H9 (cell line): ENCODE data around the gene TTC28. TPM values are rescaled to one million over a fixed set of nuclear protein-coding genes. Genes with fewer than 3 reads are reported as not detected.

Source experiments
- DNase-seq: peaks from one replicate; pipeline ENCODE4 v3.0.0-alpha.2; 2017
- H2AFZ ChIP-seq: one replicate; pipeline ENCODE4 v1.6.1; 2013; ENCODE audit warnings: mild to moderate bottlenecking, low read length, control low read depth, moderate library complexity
- H2AK5ac ChIP-seq: 2 replicates; pipeline ENCODE4 v1.6.1; 2013; ENCODE audit warnings: low read length, control low read depth, mixed read lengths; ENCODE audit not compliant: insufficient read length
- H2BK120ac ChIP-seq: one replicate; pipeline ENCODE4 v1.6.1; 2013; ENCODE audit warnings: low read depth, mild to moderate bottlenecking, low read length, control low read depth, inconsistent platforms; ENCODE audit not compliant: poor library complexity, severe bottlenecking
- H2BK12ac ChIP-seq: 2 replicates; pipeline ENCODE4 v1.6.1; 2013; ENCODE audit warnings: low read length, control low read depth, mixed read lengths, low read depth; ENCODE audit not compliant: insufficient read length
- H2BK15ac ChIP-seq: 2 replicates; pipeline ENCODE4 v1.6.1; 2013; ENCODE audit warnings: low read depth, low read length, control low read depth
- H2BK20ac ChIP-seq: one replicate; pipeline ENCODE4 v1.6.1; 2013; ENCODE audit warnings: low read depth, mild to moderate bottlenecking, low read length, control low read depth, inconsistent platforms; ENCODE audit not compliant: poor library complexity, severe bottlenecking
- H2BK5ac ChIP-seq: 2 replicates; pipeline ENCODE4 v1.6.1; 2013; ENCODE audit warnings: low read length, control low read depth, mixed read lengths; ENCODE audit not compliant: insufficient read length
- H3K14ac ChIP-seq: 2 replicates; pipeline ENCODE4 v1.6.1; 2013; ENCODE audit warnings: low read length, control low read depth; ENCODE audit not compliant: insufficient read depth
- H3K18ac ChIP-seq: 2 replicates; pipeline ENCODE4 v1.6.1; 2013; ENCODE audit warnings: low read depth, mild to moderate bottlenecking, mixed read lengths, low read length, control low read depth; ENCODE audit not compliant: insufficient read length
- H3K23ac ChIP-seq: 2 replicates; pipeline ENCODE4 v1.6.1; 2013; ENCODE audit warnings: low read length, control low read depth, mixed read lengths, low read depth; ENCODE audit not compliant: insufficient read length
- H3K23me2 ChIP-seq: 2 replicates; pipeline ENCODE4 v1.6.1; 2013; ENCODE audit warnings: low read depth, mild to moderate bottlenecking, mixed read lengths, low read length, control low read depth; ENCODE audit not compliant: insufficient read length, poor library complexity, severe bottlenecking
- H3K27ac ChIP-seq: 2 replicates; pipeline ENCODE4 v1.5.1; 2013; ENCODE audit warnings: low read length, control low read depth, mixed read lengths, low read depth; ENCODE audit not compliant: insufficient read length
- H3K27me3 ChIP-seq: 2 replicates; pipeline ENCODE4 v1.6.1; 2013; ENCODE audit warnings: low read length, control low read depth, inconsistent platforms; ENCODE audit not compliant: insufficient read depth
- H3K4ac ChIP-seq: 2 replicates; pipeline ENCODE4 v1.6.1; 2013; ENCODE audit warnings: low read depth, mild to moderate bottlenecking, control low read depth, inconsistent platforms, low read length, moderate library complexity
- H3K4me1 ChIP-seq: 2 replicates; pipeline ENCODE4 v1.6.1; 2013; ENCODE audit warnings: low read length, control low read depth, inconsistent platforms; ENCODE audit not compliant: insufficient read depth
- H3K4me2 ChIP-seq: 2 replicates; pipeline ENCODE4 v1.6.1; 2013; ENCODE audit warnings: low read length, control low read depth, mixed read lengths; ENCODE audit not compliant: insufficient read length, insufficient read depth
- H3K56ac ChIP-seq: 2 replicates; pipeline ENCODE4 v1.6.1; 2013; ENCODE audit warnings: low read depth, mild to moderate bottlenecking, mixed read lengths, low read length, control low read depth; ENCODE audit not compliant: insufficient read length
- H3K79me1 ChIP-seq: 2 replicates; pipeline ENCODE4 v1.6.1; 2013; ENCODE audit warnings: low read depth, mild to moderate bottlenecking, moderate library complexity, low read length, control low read depth, inconsistent platforms; ENCODE audit not compliant: insufficient read depth, poor library complexity, severe bottlenecking
- H3K79me2 ChIP-seq: 2 replicates; pipeline ENCODE4 v1.6.1; 2013; ENCODE audit warnings: low read length, control low read depth, inconsistent platforms; ENCODE audit not compliant: insufficient read depth
- H3K9ac ChIP-seq: 2 replicates; pipeline ENCODE4 v1.6.1; 2013; ENCODE audit warnings: low read length, control low read depth, mixed read lengths; ENCODE audit not compliant: insufficient read length; ENCODE audit errors: extremely low read depth
- H3K9me3 ChIP-seq: one replicate; pipeline ENCODE4 v1.6.1; 2013; ENCODE audit warnings: low read depth, low read length, inconsistent platforms; ENCODE audit not compliant: control insufficient read depth
- H3T11ph ChIP-seq: one replicate; pipeline ENCODE4 v1.6.1; 2013; ENCODE audit warnings: mild to moderate bottlenecking, low read length, control low read depth, inconsistent platforms
- H4K20me1 ChIP-seq: one replicate; pipeline ENCODE4 v1.6.1; 2013; ENCODE audit not compliant: control insufficient read depth, insufficient read length, insufficient read depth
- H4K5ac ChIP-seq: 2 replicates; pipeline ENCODE4 v1.6.1; 2013; ENCODE audit warnings: low read depth, mild to moderate bottlenecking, mixed read lengths, low read length, control low read depth; ENCODE audit not compliant: insufficient read length
- H4K8ac ChIP-seq: replicated peaks from 2 replicates; pipeline ENCODE4 v1.6.1; 2013; ENCODE audit warnings: low read length, control low read depth, mixed read lengths, low read depth; ENCODE audit not compliant: insufficient read length
- H4K91ac ChIP-seq: 2 replicates; pipeline ENCODE4 v1.6.1; 2013; ENCODE audit warnings: low read depth, mild to moderate bottlenecking, moderate library complexity, mixed read lengths, low read length, control low read depth; ENCODE audit not compliant: insufficient read length
- H3K27ac Mint-ChIP-seq, 3 experiments: 2 replicates in 2 of 3; 3 replicates in 1 of 3; pipeline ENCODE4 v1.8.0; 2020 to 2021; ENCODE audit warnings: mixed read lengths in 3 of 3, mild to moderate bottlenecking in 1 of 3, moderate library complexity in 1 of 3
- H3K27me3 Mint-ChIP-seq: 2 replicates; pipeline ENCODE4 v1.8.0; 2021; ENCODE audit warnings: low read depth, mild to moderate bottlenecking, moderate library complexity, mixed read lengths
- H3K36me3 Mint-ChIP-seq, 3 experiments: 2 replicates in 2 of 3; 3 replicates in 1 of 3; pipeline ENCODE4 v1.8.0; 2020 to 2021; ENCODE audit warnings: low read depth in 3 of 3, mixed read lengths in 3 of 3; ENCODE audit not compliant: insufficient read depth in 1 of 3
- H3K4me1 Mint-ChIP-seq, 2 experiments: 2 replicates each; pipeline ENCODE4 v1.8.0; 2020; ENCODE audit warnings: mixed read lengths in 2 of 2
- H3K4me3 Mint-ChIP-seq, 2 experiments: 2 replicates in 1 of 2; 3 replicates in 1 of 2; pipeline ENCODE4 v1.8.0; 2020 to 2021; ENCODE audit warnings: mild to moderate bottlenecking in 2 of 2, mixed read lengths in 2 of 2, moderate library complexity in 1 of 2
- H3K9me3 Mint-ChIP-seq, 2 experiments: 2 replicates in 1 of 2; 3 replicates in 1 of 2; pipeline ENCODE4 v1.8.0; 2020; ENCODE audit warnings: mild to moderate bottlenecking in 2 of 2, mixed read lengths in 2 of 2, moderate library complexity in 1 of 2
- WGBS: extraction: QIAGEN DNeasy Blood & Tissue Kit; methylation state at CpG from one replicate; pipeline ENCODE4 v1.1.7; 2013; ENCODE audit warnings: missing lambda C conversion rate, low lambda C conversion rate, mixed read lengths; ENCODE audit not compliant: insufficient read length; ENCODE audit errors: extremely low coverage; 5-methylcytosine and 5-hydroxymethylcytosine counted together
- total RNA-seq: library from RNA; stranded (reverse); gene quantifications from 2 replicates; pipeline ENCODE4 v1.2.1, GENCODE V29; 2021
- TF ChIP-seq, protein P1 (sequence below): fragments of 200-600 bp; sonication (generic); conservative IDR thresholded peaks from 3 replicates; pipeline ENCODE4 v1.8.0; 2021; ENCODE audit warnings: antibody characterized with exemption, mild to moderate bottlenecking

TTC28 gene
- total RNA-seq, 1 experiment from 2014 or later, result 13.6 TPM

DNA sequence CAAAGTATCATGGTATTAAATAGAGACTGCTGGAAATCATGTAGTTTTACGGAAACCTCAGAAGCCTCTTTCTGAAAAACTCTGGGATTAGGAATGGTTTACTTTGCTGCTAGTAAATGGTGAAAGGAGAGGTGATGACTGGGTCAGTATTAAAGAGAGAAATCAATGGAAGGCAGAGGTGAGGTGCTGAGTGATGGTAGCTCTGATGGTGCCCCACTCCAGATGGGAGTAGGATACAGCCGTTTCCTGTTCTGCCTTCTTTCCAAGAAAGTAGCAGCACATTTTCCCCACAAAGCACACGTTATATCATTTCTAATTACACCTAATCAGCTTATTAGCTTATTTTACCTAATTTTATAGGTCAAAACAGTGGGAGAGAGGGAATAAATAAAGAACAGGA lies 493.0 kb downstream of the TTC28 start:
- no peaks in the 10 kb centered on the region for H3K9me3 ChIP-seq
- H3K79me1 ChIP-seq, result no peaks in the 10 kb centered on the region
- no CpG with 5 or more reads among the region's 3 CpGs for WGBS
- peaks cover 7% of the 10 kb centered on the region for H3K4me1 ChIP-seq
- no peak overlapping the region for H3K18ac ChIP-seq
- no peaks in the 10 kb centered on the region for H3K27me3 ChIP-seq
- Mint-ChIP-seq H3K27me3 (no peaks in the 10 kb centered on the region; the same call in 1 of the 2 replicates), H3K36me3 (peaks cover 5 to 13% (median 7%) of the 10 kb centered on the region in 3 experiments; a peak in 4 of 7 replicates), H3K4me3 (no peak overlapping the region), H3K4me1 (peaks cover 22 to 29% of the 10 kb centered on the region in 2 experiments), H3K27ac (no peak overlapping the region), H3K9me3 (peaks cover 11 to 13% of the 10 kb centered on the region in 2 experiments)
- no peak overlapping the region for H3K4me2 ChIP-seq
- no peak overlapping the region for H3K23ac ChIP-seq
- no peak overlapping the region for H3K56ac ChIP-seq
- H4K5ac ChIP-seq, result no peak overlapping the region
- no peak overlapping the region for H3T11ph ChIP-seq
- H3K14ac ChIP-seq, result no peak overlapping the region
- H4K8ac ChIP-seq, result no peak overlapping the region
- no peak overlapping the region for H4K91ac ChIP-seq
- no peak overlapping the region for H2BK20ac ChIP-seq
- no peaks in the 10 kb centered on the region for H4K20me1 ChIP-seq
- H3K9ac ChIP-seq, result no peak overlapping the region
- TF ChIP-seq, protein P1, sequence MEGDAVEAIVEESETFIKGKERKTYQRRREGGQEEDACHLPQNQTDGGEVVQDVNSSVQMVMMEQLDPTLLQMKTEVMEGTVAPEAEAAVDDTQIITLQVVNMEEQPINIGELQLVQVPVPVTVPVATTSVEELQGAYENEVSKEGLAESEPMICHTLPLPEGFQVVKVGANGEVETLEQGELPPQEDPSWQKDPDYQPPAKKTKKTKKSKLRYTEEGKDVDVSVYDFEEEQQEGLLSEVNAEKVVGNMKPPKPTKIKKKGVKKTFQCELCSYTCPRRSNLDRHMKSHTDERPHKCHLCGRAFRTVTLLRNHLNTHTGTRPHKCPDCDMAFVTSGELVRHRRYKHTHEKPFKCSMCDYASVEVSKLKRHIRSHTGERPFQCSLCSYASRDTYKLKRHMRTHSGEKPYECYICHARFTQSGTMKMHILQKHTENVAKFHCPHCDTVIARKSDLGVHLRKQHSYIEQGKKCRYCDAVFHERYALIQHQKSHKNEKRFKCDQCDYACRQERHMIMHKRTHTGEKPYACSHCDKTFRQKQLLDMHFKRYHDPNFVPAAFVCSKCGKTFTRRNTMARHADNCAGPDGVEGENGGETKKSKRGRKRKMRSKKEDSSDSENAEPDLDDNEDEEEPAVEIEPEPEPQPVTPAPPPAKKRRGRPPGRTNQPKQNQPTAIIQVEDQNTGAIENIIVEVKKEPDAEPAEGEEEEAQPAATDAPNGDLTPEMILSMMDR, result no peak
- no peak overlapping the region for H3K4ac ChIP-seq
- no peaks in the 10 kb centered on the region for H3K23me2 ChIP-seq
- H2BK120ac ChIP-seq, result no peak overlapping the region
- H3K79me2 ChIP-seq, result no peaks in the 10 kb centered on the region
- no peak overlapping the region for H2BK12ac ChIP-seq
- no peak overlapping the region for H2BK15ac ChIP-seq
- DNase-seq, result no peak
- H2BK5ac ChIP-seq, result no peak overlapping the region
- no peak overlapping the region for H2AK5ac ChIP-seq
- H3K27ac ChIP-seq, result no peak overlapping the region
- H2AFZ ChIP-seq, result no peak overlapping the region
